H9 (cell line): Measurements from ENCODE around the gene BIRC5. TPM values are rescaled to one million over a fixed set of nuclear protein-coding genes. Genes with fewer than 3 reads are reported as not detected.

Experiments
- DNase-seq: peaks from one replicate; pipeline ENCODE4 v3.0.0-alpha.2; 2017
- H2AFZ ChIP-seq: one replicate; pipeline ENCODE4 v1.6.1; 2013; ENCODE audit warnings: mild to moderate bottlenecking, low read length, control low read depth, moderate library complexity
- H2AK5ac ChIP-seq: 2 replicates; pipeline ENCODE4 v1.6.1; 2013; ENCODE audit warnings: low read length, control low read depth, mixed read lengths; ENCODE audit not compliant: insufficient read length
- H2BK120ac ChIP-seq: one replicate; pipeline ENCODE4 v1.6.1; 2013; ENCODE audit warnings: low read depth, mild to moderate bottlenecking, low read length, control low read depth, inconsistent platforms; ENCODE audit not compliant: poor library complexity, severe bottlenecking
- H2BK12ac ChIP-seq: 2 replicates; pipeline ENCODE4 v1.6.1; 2013; ENCODE audit warnings: low read length, control low read depth, mixed read lengths, low read depth; ENCODE audit not compliant: insufficient read length
- H2BK15ac ChIP-seq: 2 replicates; pipeline ENCODE4 v1.6.1; 2013; ENCODE audit warnings: low read depth, low read length, control low read depth
- H2BK20ac ChIP-seq: one replicate; pipeline ENCODE4 v1.6.1; 2013; ENCODE audit warnings: low read depth, mild to moderate bottlenecking, low read length, control low read depth, inconsistent platforms; ENCODE audit not compliant: poor library complexity, severe bottlenecking
- H2BK5ac ChIP-seq: 2 replicates; pipeline ENCODE4 v1.6.1; 2013; ENCODE audit warnings: low read length, control low read depth, mixed read lengths; ENCODE audit not compliant: insufficient read length
- H3K14ac ChIP-seq: 2 replicates; pipeline ENCODE4 v1.6.1; 2013; ENCODE audit warnings: low read length, control low read depth; ENCODE audit not compliant: insufficient read depth
- H3K18ac ChIP-seq: 2 replicates; pipeline ENCODE4 v1.6.1; 2013; ENCODE audit warnings: low read depth, mild to moderate bottlenecking, mixed read lengths, low read length, control low read depth; ENCODE audit not compliant: insufficient read length
- H3K23ac ChIP-seq: 2 replicates; pipeline ENCODE4 v1.6.1; 2013; ENCODE audit warnings: low read length, control low read depth, mixed read lengths, low read depth; ENCODE audit not compliant: insufficient read length
- H3K23me2 ChIP-seq: 2 replicates; pipeline ENCODE4 v1.6.1; 2013; ENCODE audit warnings: low read depth, mild to moderate bottlenecking, mixed read lengths, low read length, control low read depth; ENCODE audit not compliant: insufficient read length, poor library complexity, severe bottlenecking
- H3K27ac ChIP-seq: 2 replicates; pipeline ENCODE4 v1.5.1; 2013; ENCODE audit warnings: low read length, control low read depth, mixed read lengths, low read depth; ENCODE audit not compliant: insufficient read length
- H3K27me3 ChIP-seq: 2 replicates; pipeline ENCODE4 v1.6.1; 2013; ENCODE audit warnings: low read length, control low read depth, inconsistent platforms; ENCODE audit not compliant: insufficient read depth
- H3K4ac ChIP-seq: 2 replicates; pipeline ENCODE4 v1.6.1; 2013; ENCODE audit warnings: low read depth, mild to moderate bottlenecking, control low read depth, inconsistent platforms, low read length, moderate library complexity
- H3K4me1 ChIP-seq: 2 replicates; pipeline ENCODE4 v1.6.1; 2013; ENCODE audit warnings: low read length, control low read depth, inconsistent platforms; ENCODE audit not compliant: insufficient read depth
- H3K4me2 ChIP-seq: 2 replicates; pipeline ENCODE4 v1.6.1; 2013; ENCODE audit warnings: low read length, control low read depth, mixed read lengths; ENCODE audit not compliant: insufficient read length, insufficient read depth
- H3K56ac ChIP-seq: 2 replicates; pipeline ENCODE4 v1.6.1; 2013; ENCODE audit warnings: low read depth, mild to moderate bottlenecking, mixed read lengths, low read length, control low read depth; ENCODE audit not compliant: insufficient read length
- H3K79me1 ChIP-seq: 2 replicates; pipeline ENCODE4 v1.6.1; 2013; ENCODE audit warnings: low read depth, mild to moderate bottlenecking, moderate library complexity, low read length, control low read depth, inconsistent platforms; ENCODE audit not compliant: insufficient read depth, poor library complexity, severe bottlenecking
- H3K79me2 ChIP-seq: 2 replicates; pipeline ENCODE4 v1.6.1; 2013; ENCODE audit warnings: low read length, control low read depth, inconsistent platforms; ENCODE audit not compliant: insufficient read depth
- H3K9ac ChIP-seq: 2 replicates; pipeline ENCODE4 v1.6.1; 2013; ENCODE audit warnings: low read length, control low read depth, mixed read lengths; ENCODE audit not compliant: insufficient read length; ENCODE audit errors: extremely low read depth
- H3K9me3 ChIP-seq: one replicate; pipeline ENCODE4 v1.6.1; 2013; ENCODE audit warnings: low read depth, low read length, inconsistent platforms; ENCODE audit not compliant: control insufficient read depth
- H3T11ph ChIP-seq: one replicate; pipeline ENCODE4 v1.6.1; 2013; ENCODE audit warnings: mild to moderate bottlenecking, low read length, control low read depth, inconsistent platforms
- H4K20me1 ChIP-seq: one replicate; pipeline ENCODE4 v1.6.1; 2013; ENCODE audit not compliant: control insufficient read depth, insufficient read length, insufficient read depth
- H4K5ac ChIP-seq: 2 replicates; pipeline ENCODE4 v1.6.1; 2013; ENCODE audit warnings: low read depth, mild to moderate bottlenecking, mixed read lengths, low read length, control low read depth; ENCODE audit not compliant: insufficient read length
- H4K8ac ChIP-seq: replicated peaks from 2 replicates; pipeline ENCODE4 v1.6.1; 2013; ENCODE audit warnings: low read length, control low read depth, mixed read lengths, low read depth; ENCODE audit not compliant: insufficient read length
- H4K91ac ChIP-seq: 2 replicates; pipeline ENCODE4 v1.6.1; 2013; ENCODE audit warnings: low read depth, mild to moderate bottlenecking, moderate library complexity, mixed read lengths, low read length, control low read depth; ENCODE audit not compliant: insufficient read length
- H3K27ac Mint-ChIP-seq, 3 experiments: 2 replicates in 2 of 3; 3 replicates in 1 of 3; pipeline ENCODE4 v1.8.0; 2020 to 2021; ENCODE audit warnings: mixed read lengths in 3 of 3, mild to moderate bottlenecking in 1 of 3, moderate library complexity in 1 of 3
- H3K27me3 Mint-ChIP-seq: 2 replicates; pipeline ENCODE4 v1.8.0; 2021; ENCODE audit warnings: low read depth, mild to moderate bottlenecking, moderate library complexity, mixed read lengths
- H3K36me3 Mint-ChIP-seq, 3 experiments: 2 replicates in 2 of 3; 3 replicates in 1 of 3; pipeline ENCODE4 v1.8.0; 2020 to 2021; ENCODE audit warnings: low read depth in 3 of 3, mixed read lengths in 3 of 3; ENCODE audit not compliant: insufficient read depth in 1 of 3
- H3K4me1 Mint-ChIP-seq, 2 experiments: 2 replicates each; pipeline ENCODE4 v1.8.0; 2020; ENCODE audit warnings: mixed read lengths in 2 of 2
- H3K4me3 Mint-ChIP-seq, 2 experiments: 2 replicates in 1 of 2; 3 replicates in 1 of 2; pipeline ENCODE4 v1.8.0; 2020 to 2021; ENCODE audit warnings: mild to moderate bottlenecking in 2 of 2, mixed read lengths in 2 of 2, moderate library complexity in 1 of 2
- H3K9me3 Mint-ChIP-seq, 2 experiments: 2 replicates in 1 of 2; 3 replicates in 1 of 2; pipeline ENCODE4 v1.8.0; 2020; ENCODE audit warnings: mild to moderate bottlenecking in 2 of 2, mixed read lengths in 2 of 2, moderate library complexity in 1 of 2
- WGBS: extraction: QIAGEN DNeasy Blood & Tissue Kit; methylation state at CpG from one replicate; pipeline ENCODE4 v1.1.7; 2013; ENCODE audit warnings: missing lambda C conversion rate, low lambda C conversion rate, mixed read lengths; ENCODE audit not compliant: insufficient read length; ENCODE audit errors: extremely low coverage; 5-methylcytosine and 5-hydroxymethylcytosine counted together
- total RNA-seq: library from RNA; stranded (reverse); gene quantifications from 2 replicates; pipeline ENCODE4 v1.2.1, GENCODE V29; 2021
- TF ChIP-seq, protein P1 (sequence below): fragments of 200-600 bp; sonication (generic); conservative IDR thresholded peaks from 3 replicates; pipeline ENCODE4 v1.8.0; 2021; ENCODE audit warnings: antibody characterized with exemption, mild to moderate bottlenecking

BIRC5 gene
- total RNA-seq, 1 experiment from 2014 or later, result 97.8 TPM

DNA sequence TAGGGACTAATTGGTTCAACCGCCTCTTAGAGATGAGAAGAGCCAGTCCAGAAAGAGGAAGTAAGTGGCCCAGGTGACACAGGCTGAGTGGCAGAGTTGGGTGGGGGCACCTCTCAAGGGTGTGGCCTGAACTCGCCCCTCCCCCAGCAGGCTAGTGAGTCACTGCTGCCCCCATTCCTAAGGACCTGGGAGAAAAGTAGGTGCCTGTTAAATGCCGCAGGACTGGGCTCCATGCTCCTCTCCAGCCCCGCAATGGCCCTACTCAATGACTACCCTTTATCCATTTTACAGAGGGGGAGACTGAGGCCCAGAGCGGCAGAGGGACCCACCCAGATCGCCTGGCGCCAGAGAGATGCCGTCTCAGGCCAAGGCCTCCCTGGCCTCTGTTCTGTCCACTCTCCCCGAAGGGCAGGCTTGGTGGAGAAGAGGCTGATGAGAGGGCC, 25.5 kb downstream of the BIRC5 start:
- no peak overlapping the region for H3K9ac ChIP-seq
- no peak overlapping the region for H3T11ph ChIP-seq
- no peak overlapping the region for H2BK12ac ChIP-seq
- H3K4ac ChIP-seq, result no peak overlapping the region
- no peaks in the 10 kb centered on the region for H3K27me3 ChIP-seq
- no peak overlapping the region for H3K4me3 Mint-ChIP-seq
- H3K4me1 Mint-ChIP-seq, result peaks cover 2 to 15% of the 10 kb centered on the region in 2 experiments
- no peak overlapping the region for H2BK20ac ChIP-seq
- H4K91ac ChIP-seq, result no peak overlapping the region
- TF ChIP-seq, protein P1, sequence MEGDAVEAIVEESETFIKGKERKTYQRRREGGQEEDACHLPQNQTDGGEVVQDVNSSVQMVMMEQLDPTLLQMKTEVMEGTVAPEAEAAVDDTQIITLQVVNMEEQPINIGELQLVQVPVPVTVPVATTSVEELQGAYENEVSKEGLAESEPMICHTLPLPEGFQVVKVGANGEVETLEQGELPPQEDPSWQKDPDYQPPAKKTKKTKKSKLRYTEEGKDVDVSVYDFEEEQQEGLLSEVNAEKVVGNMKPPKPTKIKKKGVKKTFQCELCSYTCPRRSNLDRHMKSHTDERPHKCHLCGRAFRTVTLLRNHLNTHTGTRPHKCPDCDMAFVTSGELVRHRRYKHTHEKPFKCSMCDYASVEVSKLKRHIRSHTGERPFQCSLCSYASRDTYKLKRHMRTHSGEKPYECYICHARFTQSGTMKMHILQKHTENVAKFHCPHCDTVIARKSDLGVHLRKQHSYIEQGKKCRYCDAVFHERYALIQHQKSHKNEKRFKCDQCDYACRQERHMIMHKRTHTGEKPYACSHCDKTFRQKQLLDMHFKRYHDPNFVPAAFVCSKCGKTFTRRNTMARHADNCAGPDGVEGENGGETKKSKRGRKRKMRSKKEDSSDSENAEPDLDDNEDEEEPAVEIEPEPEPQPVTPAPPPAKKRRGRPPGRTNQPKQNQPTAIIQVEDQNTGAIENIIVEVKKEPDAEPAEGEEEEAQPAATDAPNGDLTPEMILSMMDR, result no peak
- H2BK15ac ChIP-seq, result no peak overlapping the region
- no peaks in the 10 kb centered on the region for H3K4me1 ChIP-seq
- no peaks in the 10 kb centered on the region for H4K20me1 ChIP-seq
- no peaks in the 10 kb centered on the region for H3K9me3 ChIP-seq
- H2AK5ac ChIP-seq, result no peak overlapping the region
- no peak overlapping the region for H3K18ac ChIP-seq
- no peak overlapping the region for H3K27ac Mint-ChIP-seq
- H3K9me3 Mint-ChIP-seq, result peaks cover 0 to 2% of the 10 kb centered on the region in 2 experiments; a peak in 1 of 5 replicates
- H3K79me1 ChIP-seq, result no peaks in the 10 kb centered on the region
- no peak overlapping the region for H4K5ac ChIP-seq
- no CpG with 5 or more reads among the region's 9 CpGs for WGBS
- H3K14ac ChIP-seq, result no peak overlapping the region
- no peaks in the 10 kb centered on the region; a peak in 1 of 7 replicates for H3K36me3 Mint-ChIP-seq
- H2BK120ac ChIP-seq, result no peak overlapping the region
- peaks cover 2% of the 10 kb centered on the region; the same call in 1 of the 2 replicates for H3K27me3 Mint-ChIP-seq
- H3K27ac ChIP-seq, result no peak overlapping the region
- no peak overlapping the region for H4K8ac ChIP-seq
- no peak overlapping the region for H2AFZ ChIP-seq
- no peak overlapping the region for H3K4me2 ChIP-seq
- DNase-seq, result peak; percentile 38
- H3K23me2 ChIP-seq, result no peaks in the 10 kb centered on the region
- H3K79me2 ChIP-seq, result no peaks in the 10 kb centered on the region
- H2BK5ac ChIP-seq, result no peak overlapping the region
- no peak overlapping the region for H3K56ac ChIP-seq
- H3K23ac ChIP-seq, result no peak overlapping the region
